Measurements from ENCODE around the gene CRTAC1. TPM values are rescaled to one million over a fixed set of nuclear protein-coding genes. Genes with fewer than 3 reads are reported as not detected.

The CRTAC1 gene
- total RNA-seq, 1 experiment from 2014 or later = not detected

DNA sequence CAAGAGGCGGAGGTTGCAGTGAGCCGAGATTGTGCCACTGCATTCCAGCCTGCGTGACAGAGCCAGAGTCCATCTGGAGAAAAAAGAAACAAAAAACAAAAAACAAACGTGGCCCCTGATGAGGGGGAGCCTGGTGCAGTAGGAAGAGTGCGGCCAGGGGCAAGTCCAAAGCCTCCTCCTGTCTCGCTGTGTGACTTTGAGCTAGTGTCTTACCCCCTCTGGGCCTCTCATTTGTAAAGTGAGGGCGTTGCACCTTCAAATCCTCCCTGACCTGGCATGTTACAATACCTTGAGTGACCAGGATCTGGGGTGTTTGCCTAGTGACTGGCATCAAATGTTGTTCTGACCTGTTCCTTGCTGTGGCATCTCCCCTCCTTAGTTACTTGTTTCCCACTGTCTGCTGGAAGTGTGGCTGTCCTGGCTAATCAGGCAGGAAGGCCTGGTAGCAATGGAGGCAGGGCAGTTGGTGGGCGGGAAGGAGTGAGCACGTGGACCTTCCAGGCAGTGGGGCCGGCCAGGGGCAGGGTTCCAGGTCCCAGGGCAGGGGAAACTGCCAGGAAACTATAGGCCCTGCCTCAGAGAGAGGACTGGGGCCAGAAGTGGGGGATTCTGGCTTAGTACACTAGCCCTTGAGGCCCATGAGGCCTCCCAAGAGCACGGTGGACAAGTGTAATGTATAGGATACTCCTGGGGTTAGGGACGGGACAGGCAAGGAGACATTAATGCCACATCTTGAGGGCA, 205.2 kb downstream of the CRTAC1 start:
- no TSS peak for BruUV-seq (replicated peaks)
- Histone ChIP-seq H3K27ac (ENCODE audit: low read depth, low read length, poor library complexity, severe bottlenecking) (no peak overlapping the region), H3K27me3 (replicated peaks; ENCODE audit: insufficient read depth, low read depth, low read length, poor library complexity) (no peaks in the 10 kb centered on the region), H3K4me3 (ENCODE audit: low read depth, low read length, poor library complexity, severe bottlenecking) (no peak overlapping the region), H3K9me3 (ENCODE audit: low read depth, low read length, poor library complexity, severe bottlenecking) (no peaks in the 10 kb centered on the region), H3K4me1 (ENCODE audit: insufficient read depth, low read length, poor library complexity, severe bottlenecking) (no peaks in the 10 kb centered on the region), H3K36me3 (ENCODE audit: insufficient read depth, low read length, poor library complexity, severe bottlenecking) (no peaks in the 10 kb centered on the region)
- intact Hi-C loops (cut with micrococcal nuclease; ENCODE audit: unreplicated experiment) = no loop called here
- ChIA-PET CTCF (interaction anchor here (0.8 kb wide), 1 partner anchor 345 kb away, joined by 3 read pairs; no protein-coding TSS in a partner anchor), POLR2A (ENCODE audit: low non-redundant PET) (no interaction called here)
- no peak for DNase-seq (ENCODE audit: low spot score)
- TF ChIP-seq EZH2 (IDR thresholded peaks at IDR 0.05; ENCODE audit: borderline replicate concordance, low read depth, low read length, poor library complexity, severe bottlenecking) = no peak
- TF ChIP-seq, protein P1, sequence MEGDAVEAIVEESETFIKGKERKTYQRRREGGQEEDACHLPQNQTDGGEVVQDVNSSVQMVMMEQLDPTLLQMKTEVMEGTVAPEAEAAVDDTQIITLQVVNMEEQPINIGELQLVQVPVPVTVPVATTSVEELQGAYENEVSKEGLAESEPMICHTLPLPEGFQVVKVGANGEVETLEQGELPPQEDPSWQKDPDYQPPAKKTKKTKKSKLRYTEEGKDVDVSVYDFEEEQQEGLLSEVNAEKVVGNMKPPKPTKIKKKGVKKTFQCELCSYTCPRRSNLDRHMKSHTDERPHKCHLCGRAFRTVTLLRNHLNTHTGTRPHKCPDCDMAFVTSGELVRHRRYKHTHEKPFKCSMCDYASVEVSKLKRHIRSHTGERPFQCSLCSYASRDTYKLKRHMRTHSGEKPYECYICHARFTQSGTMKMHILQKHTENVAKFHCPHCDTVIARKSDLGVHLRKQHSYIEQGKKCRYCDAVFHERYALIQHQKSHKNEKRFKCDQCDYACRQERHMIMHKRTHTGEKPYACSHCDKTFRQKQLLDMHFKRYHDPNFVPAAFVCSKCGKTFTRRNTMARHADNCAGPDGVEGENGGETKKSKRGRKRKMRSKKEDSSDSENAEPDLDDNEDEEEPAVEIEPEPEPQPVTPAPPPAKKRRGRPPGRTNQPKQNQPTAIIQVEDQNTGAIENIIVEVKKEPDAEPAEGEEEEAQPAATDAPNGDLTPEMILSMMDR (conservative IDR thresholded peaks at IDR 0.05; ENCODE audit: low read depth, low read length) = no peak

DNA sequence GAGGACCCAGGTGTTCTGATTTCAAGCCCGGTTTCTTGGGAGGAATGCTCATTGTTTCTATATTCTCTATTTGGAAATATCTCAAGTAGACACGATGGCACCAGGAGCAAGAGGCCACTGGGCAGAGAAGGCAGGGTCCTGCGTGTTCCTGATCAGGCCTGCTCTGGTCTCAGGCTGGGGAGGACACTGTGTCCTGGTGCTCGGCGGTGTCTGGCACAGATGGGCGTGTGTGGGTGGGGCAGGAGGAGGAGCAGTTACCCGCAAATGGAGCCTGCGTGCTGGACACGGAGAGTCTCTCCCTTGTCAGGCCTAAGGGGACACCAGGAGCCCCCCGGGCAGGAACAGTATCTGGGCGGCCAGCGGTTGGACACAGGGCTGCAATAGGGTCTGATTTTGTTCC, 206.7 kb downstream of the CRTAC1 start:
- no peak for DNase-seq (ENCODE audit: low spot score)
- BruUV-seq (replicated peaks) = no TSS peak
- ChIA-PET CTCF (no interaction called here), POLR2A (ENCODE audit: low non-redundant PET) (no interaction called here)
- no peaks in the 10 kb centered on the region for H3K4me1 ChIP-seq (ENCODE audit: insufficient read depth, low read length, poor library complexity, severe bottlenecking)
- intact Hi-C loops (cut with micrococcal nuclease; ENCODE audit: unreplicated experiment) = no loop called here
- H3K4me3 ChIP-seq (ENCODE audit: low read depth, low read length, poor library complexity, severe bottlenecking) = no peak overlapping the region
- H3K9me3 ChIP-seq (ENCODE audit: low read depth, low read length, poor library complexity, severe bottlenecking) = no peaks in the 10 kb centered on the region
- no peak overlapping the region for H3K27ac ChIP-seq (ENCODE audit: low read depth, low read length, poor library complexity, severe bottlenecking)
- TF ChIP-seq, protein P1 (conservative IDR thresholded peaks at IDR 0.05; ENCODE audit: low read depth, low read length) = no peak
- no peak for TF ChIP-seq EZH2 (IDR thresholded peaks at IDR 0.05; ENCODE audit: borderline replicate concordance, low read depth, low read length, poor library complexity, severe bottlenecking)
- H3K27me3 ChIP-seq (replicated peaks; ENCODE audit: insufficient read depth, low read depth, low read length, poor library complexity) = no peaks in the 10 kb centered on the region
- no peaks in the 10 kb centered on the region for H3K36me3 ChIP-seq (ENCODE audit: insufficient read depth, low read length, poor library complexity, severe bottlenecking)

DNA sequence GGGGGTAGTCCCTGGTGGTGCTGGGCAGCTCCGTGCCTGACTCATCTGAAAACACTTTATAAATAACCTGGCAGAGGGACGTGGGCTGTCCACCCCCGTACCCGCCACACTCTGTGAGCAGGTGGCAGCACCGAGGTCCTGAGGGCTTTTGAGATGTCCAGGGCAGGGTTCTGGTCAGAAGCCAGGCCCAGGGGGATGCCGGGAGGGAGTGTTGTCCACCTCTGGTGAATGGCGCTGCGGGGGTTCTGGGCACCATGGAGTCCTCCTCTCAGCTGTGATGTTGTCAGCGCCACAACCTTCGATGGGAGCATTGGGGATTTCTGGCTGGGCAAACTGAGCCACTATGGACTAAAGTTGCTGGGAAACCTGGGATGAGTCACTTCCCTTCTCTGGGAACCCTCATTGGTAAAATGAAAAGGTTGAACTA, 208.1 kb downstream of the CRTAC1 start:
- no TSS peak for BruUV-seq (replicated peaks)
- ChIA-PET CTCF (no interaction called here), POLR2A (ENCODE audit: low non-redundant PET) (no interaction called here)
- no peak for TF ChIP-seq EZH2 (IDR thresholded peaks at IDR 0.05; ENCODE audit: borderline replicate concordance, low read depth, low read length, poor library complexity, severe bottlenecking)
- TF ChIP-seq, protein P1 (conservative IDR thresholded peaks at IDR 0.05; ENCODE audit: low read depth, low read length) = no peak
- H3K9me3 ChIP-seq (ENCODE audit: low read depth, low read length, poor library complexity, severe bottlenecking) = no peaks in the 10 kb centered on the region
- H3K4me1 ChIP-seq (ENCODE audit: insufficient read depth, low read length, poor library complexity, severe bottlenecking) = no peaks in the 10 kb centered on the region
- intact Hi-C loops (cut with micrococcal nuclease; ENCODE audit: unreplicated experiment) = no loop called here
- H3K27me3 ChIP-seq (replicated peaks; ENCODE audit: insufficient read depth, low read depth, low read length, poor library complexity) = no peaks in the 10 kb centered on the region
- H3K27ac ChIP-seq (ENCODE audit: low read depth, low read length, poor library complexity, severe bottlenecking) = no peak overlapping the region
- H3K4me3 ChIP-seq (ENCODE audit: low read depth, low read length, poor library complexity, severe bottlenecking) = no peak overlapping the region
- no peak for DNase-seq (ENCODE audit: low spot score)
- no peaks in the 10 kb centered on the region for H3K36me3 ChIP-seq (ENCODE audit: insufficient read depth, low read length, poor library complexity, severe bottlenecking)
